ENCODE measurements around the gene SPART.

DNA sequence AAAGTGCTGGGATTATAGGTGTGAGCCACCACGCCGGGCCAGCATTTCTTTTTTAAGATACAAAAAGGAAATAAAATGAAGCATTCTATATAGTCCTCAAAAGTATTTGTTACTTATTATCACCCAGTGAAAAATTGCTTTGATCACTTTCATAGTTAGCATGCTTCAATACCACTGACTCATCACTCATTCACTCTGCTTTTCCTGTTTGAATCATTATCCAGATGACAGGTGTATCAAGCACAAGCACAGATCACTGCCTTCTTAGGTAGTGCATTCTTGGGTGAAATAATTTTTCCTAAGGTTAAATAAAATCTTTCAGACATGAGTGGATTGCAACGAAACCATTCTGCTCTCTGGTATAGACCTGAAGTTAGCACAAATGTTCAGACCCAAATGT is 35.8 kb upstream of the SPART start:
- TF ChIP-seq CTCF (IDR thresholded peaks at IDR 0.05; ENCODE audit: low read length) = no peak
- TF ChIP-seq EZH2phosphoT487 (IDR thresholded peaks at IDR 0.05; ENCODE audit: low read length) = no peak
- TF ChIP-seq EZH2 (optimal IDR thresholded peaks at IDR 0.05; ENCODE audit: low read depth, low read length) = no peak

Data from MM.1S (cell line).